IMR-90 (cell line): ENCODE results near the gene TCF12. TPM values are rescaled to one million over a fixed set of nuclear protein-coding genes. Genes with fewer than 3 reads are reported as not detected.

Source experiments
- ATAC-seq: fragments of 200-7000 bp; cut with Tn5 transposase; 2 replicates; pipeline ENCODE4 v1.9.1; 2020; ENCODE audit warnings: low read depth, mild to moderate bottlenecking, moderate library complexity
- BruUV-seq: library from RNA; stranded (reverse); fragments of 400-500 nt; replicated peaks from 2 replicates; lab custom pipeline; 2021; lab: Mats Ljungman, UMichigan
- CTCF ChIA-PET: fragments of 300-600 bp; formaldehyde crosslinking; extraction: SDS; loops from one replicate; lab custom pipeline; 2021; ENCODE audit warnings: antibody characterized with exemption; lab: Yijun Ruan, JAX
- POLR2A ChIA-PET: fragments of 300-600 bp; sonication (Branson Sonifier 250); formaldehyde crosslinking; loops from one replicate; lab custom pipeline; 2022; ENCODE audit warnings: antibody characterized with exemption; ENCODE audit not compliant: unreplicated experiment; lab: Charles Lee
- DNase-seq: peaks from one replicate; pipeline ENCODE4 v3.0.0; 2013
- H2AFZ ChIP-seq: replicated peaks from 2 replicates; pipeline ENCODE3; 2013; ENCODE audit warnings: low read length, mild to moderate bottlenecking; ENCODE audit not compliant: poor library complexity
- H2AK5ac ChIP-seq: 2 replicates; pipeline ENCODE4 v1.6.1; 2013; ENCODE audit warnings: low read depth, low read length, inconsistent platforms
- H2AK9ac ChIP-seq: replicated peaks from 2 replicates; pipeline ENCODE3; 2013; ENCODE audit warnings: mild to moderate bottlenecking, low read depth, low read length, moderate library complexity; ENCODE audit not compliant: poor library complexity
- H2BK120ac ChIP-seq: 2 replicates; pipeline ENCODE4 v1.6.1; 2013; ENCODE audit warnings: low read depth, low read length, inconsistent platforms
- H2BK15ac ChIP-seq: 3 replicates; pipeline ENCODE4 v1.6.1; 2013; ENCODE audit warnings: low read depth, low read length, inconsistent platforms
- H2BK20ac ChIP-seq: 2 replicates; pipeline ENCODE4 v1.6.1; 2013; ENCODE audit warnings: low read depth, mild to moderate bottlenecking, inconsistent platforms, low read length, moderate library complexity
- H2BK5ac ChIP-seq: 2 replicates; pipeline ENCODE4 v1.6.1; 2013; ENCODE audit warnings: mild to moderate bottlenecking, low read depth, low read length, inconsistent platforms; ENCODE audit not compliant: poor library complexity, severe bottlenecking
- H3K14ac ChIP-seq: replicated peaks from 2 replicates; pipeline ENCODE4 v1.6.1; 2013; ENCODE audit warnings: low read depth, low read length, inconsistent platforms
- H3K18ac ChIP-seq: 2 replicates; pipeline ENCODE4 v1.6.1; 2013; ENCODE audit warnings: low read depth, low read length, control low read depth
- H3K23ac ChIP-seq: 2 replicates; pipeline ENCODE4 v1.6.1; 2013; ENCODE audit warnings: low read depth, low read length, inconsistent platforms
- H3K27ac ChIP-seq: 2 replicates; pipeline ENCODE4 v1.5.1; 2013; ENCODE audit warnings: mild to moderate bottlenecking, control low read depth, low read length; ENCODE audit not compliant: insufficient read depth
- H3K27me3 ChIP-seq: 2 replicates; pipeline ENCODE4 v1.6.1; 2013; ENCODE audit warnings: low read length; ENCODE audit not compliant: control insufficient read depth, insufficient read depth
- H3K36me3 ChIP-seq: 2 replicates; pipeline ENCODE4 v1.6.1; 2013; ENCODE audit warnings: low read length, mixed read lengths; ENCODE audit not compliant: control insufficient read depth, insufficient read depth
- H3K4ac ChIP-seq: 2 replicates; pipeline ENCODE4 v1.6.1; 2013; ENCODE audit warnings: low read depth, low read length, inconsistent platforms
- H3K4me1 ChIP-seq: 2 replicates; pipeline ENCODE4 v1.6.1; 2013; ENCODE audit warnings: low read length, mixed read lengths; ENCODE audit not compliant: control insufficient read depth, insufficient read depth
- H3K4me2 ChIP-seq: 2 replicates; pipeline ENCODE4 v1.6.1; 2013; ENCODE audit warnings: low read depth, mild to moderate bottlenecking, control low read depth, low read length, moderate library complexity
- H3K4me3 ChIP-seq: 2 replicates; pipeline ENCODE4 v1.5.1; 2013; ENCODE audit warnings: low read depth, mild to moderate bottlenecking, control low read depth, low read length, moderate library complexity; ENCODE audit not compliant: insufficient read depth
- H3K56ac ChIP-seq: 2 replicates; pipeline ENCODE4 v1.6.1; 2013; ENCODE audit warnings: low read length, inconsistent platforms; ENCODE audit not compliant: insufficient read depth; ENCODE audit errors: extremely low read depth
- H3K79me1 ChIP-seq, 2 experiments: 2 replicates each; pipeline ENCODE4 v1.6.1; 2013; ENCODE audit warnings: low read length in 2 of 2, inconsistent platforms in 1 of 2, low read depth in 1 of 2
- H3K9ac ChIP-seq: 2 replicates; pipeline ENCODE4 v1.6.1; 2013; ENCODE audit warnings: low read depth, low read length, control low read depth
- H3K9me1 ChIP-seq: 2 replicates; pipeline ENCODE4 v1.6.1; 2013; ENCODE audit warnings: low read length, inconsistent platforms; ENCODE audit not compliant: insufficient read depth
- H3K9me3 ChIP-seq: 2 replicates; pipeline ENCODE4 v1.6.1; 2013; ENCODE audit warnings: low read length; ENCODE audit not compliant: control insufficient read depth, insufficient read depth
- H4K20me1 ChIP-seq: 2 replicates; pipeline ENCODE4 v1.6.1; 2013; ENCODE audit warnings: low read length, inconsistent platforms; ENCODE audit not compliant: insufficient read depth
- H4K5ac ChIP-seq: 2 replicates; pipeline ENCODE4 v1.6.1; 2013; ENCODE audit warnings: mild to moderate bottlenecking, low read depth, low read length, control low read depth
- H4K8ac ChIP-seq, 2 experiments: 2 replicates each; pipeline ENCODE4 v1.6.1; 2013; ENCODE audit warnings: low read depth in 2 of 2, low read length in 2 of 2, control low read depth in 1 of 2, inconsistent platforms in 1 of 2
- H4K91ac ChIP-seq: 2 replicates; pipeline ENCODE4 v1.6.1; 2013; ENCODE audit warnings: low read depth, low read length, inconsistent platforms; ENCODE audit not compliant: insufficient read depth
- ELK1 ChIP-seq: fragments of 150-350 bp; IDR thresholded peaks from 2 replicates; pipeline ENCODE4 v1.6.1; 2016; ENCODE audit warnings: low read depth, mild to moderate bottlenecking, low read length, moderate library complexity, borderline replicate concordance
- FOS ChIP-seq: fragments of 150-350 bp; IDR thresholded peaks from 2 replicates; pipeline ENCODE4 v1.6.1; 2016; ENCODE audit warnings: low read depth, low read length
- MAFK ChIP-seq: IDR thresholded peaks from 2 replicates; pipeline ENCODE4 v1.6.1; 2012; ENCODE audit warnings: low read depth, low read length, improper control_type of control experiment
- MAZ ChIP-seq: IDR thresholded peaks from 2 replicates; pipeline ENCODE4 v1.6.1; 2012; ENCODE audit warnings: low read depth, mild to moderate bottlenecking, low read length, improper control_type of control experiment, moderate library complexity, borderline replicate concordance
- RAD21 ChIP-seq: IDR thresholded peaks from 2 replicates; pipeline ENCODE4 v1.6.1; 2012; ENCODE audit warnings: low read length, improper control_type of control experiment
- RFX5 ChIP-seq: IDR thresholded peaks from 2 replicates; pipeline ENCODE4 v1.8.0; 2012; ENCODE audit warnings: low read depth, mild to moderate bottlenecking, low read length, moderate library complexity
- SMC3 ChIP-seq: fragments of 150-350 bp; IDR thresholded peaks from 2 replicates; pipeline ENCODE4 v1.6.1; 2016; ENCODE audit warnings: low read depth, mild to moderate bottlenecking, antibody characterized with exemption, low read length, moderate library complexity
- dilution Hi-C: fragments of 300-500 bp; cut with HindIII; formaldehyde crosslinking; loops from one replicate; pipeline ENCODE4 v1.14.3; 2018; ENCODE audit warnings: low sequenced_read_pairs; ENCODE audit not compliant: unreplicated experiment
- in situ Hi-C: fragments of 300-500 bp; cut with MboI; formaldehyde crosslinking; loops from 3 replicates; pipeline ENCODE4 v1.14.3; 2019; ENCODE audit warnings: low sequenced_read_pairs, inconsistent platforms, mixed read lengths
- intact Hi-C: fragments of 100-400 bp; cut with micrococcal nuclease; formaldehyde crosslinking; loops from 2 replicates; pipeline ENCODE4 v1.10.0; 2022
- polyA plus RNA-seq, 3 experiments: library from polyadenylated mRNA; depleted of rRNA; stranded (reverse); fragments of >200 nt; gene quantifications; 2 replicates each; pipeline ENCODE4 v1.2.3, GENCODE V29; 2012; ENCODE audit warnings: low replicate concordance in 1 of 3
- total RNA-seq: library from RNA; depleted of rRNA; stranded (reverse); fragments of >200 nt; gene quantifications from 2 replicates; pipeline ENCODE4 v1.2.3, GENCODE V29; 2012
- TF ChIP-seq, protein P1 (sequence below): conservative IDR thresholded peaks from 2 replicates; pipeline ENCODE4 v1.5.1; 2012; ENCODE audit warnings: mild to moderate bottlenecking, low read depth, low read length, improper control_type of control experiment

Gene TCF12
- total and polyA plus RNA-seq, 2 of the 4 experiments (the other 2 are of a cell fraction): 79.4 to 160 TPM

GRCh38 chr15:56956538-56956937 is 38.1 kb downstream of the TCF12 start:
- intact Hi-C loops (no loop called here), in situ Hi-C loops (no loop called here), dilution Hi-C loops (no loop called here)
- H3K9ac ChIP-seq: no peak overlapping the region
- no peak overlapping the region for H3K14ac ChIP-seq
- no peak overlapping the region for H4K5ac ChIP-seq
- no peak overlapping the region for H3K4me3 ChIP-seq
- H3K27ac ChIP-seq: no peak overlapping the region
- POLR2A ChIA-PET: no interaction called here
- H3K9me3 ChIP-seq: peaks cover 4% of the 10 kb centered on the region; the same call in 1 of the 2 replicates
- no peak overlapping the region for H3K23ac ChIP-seq
- no peak overlapping the region for H2AK9ac ChIP-seq
- TF ChIP-seq MAFK (no peak), FOS (no peak), SMC3 (no peak), RAD21 (no peak), ELK1 (no peak), RFX5 (no peak), MAZ (no peak)
- TF ChIP-seq, protein P1, sequence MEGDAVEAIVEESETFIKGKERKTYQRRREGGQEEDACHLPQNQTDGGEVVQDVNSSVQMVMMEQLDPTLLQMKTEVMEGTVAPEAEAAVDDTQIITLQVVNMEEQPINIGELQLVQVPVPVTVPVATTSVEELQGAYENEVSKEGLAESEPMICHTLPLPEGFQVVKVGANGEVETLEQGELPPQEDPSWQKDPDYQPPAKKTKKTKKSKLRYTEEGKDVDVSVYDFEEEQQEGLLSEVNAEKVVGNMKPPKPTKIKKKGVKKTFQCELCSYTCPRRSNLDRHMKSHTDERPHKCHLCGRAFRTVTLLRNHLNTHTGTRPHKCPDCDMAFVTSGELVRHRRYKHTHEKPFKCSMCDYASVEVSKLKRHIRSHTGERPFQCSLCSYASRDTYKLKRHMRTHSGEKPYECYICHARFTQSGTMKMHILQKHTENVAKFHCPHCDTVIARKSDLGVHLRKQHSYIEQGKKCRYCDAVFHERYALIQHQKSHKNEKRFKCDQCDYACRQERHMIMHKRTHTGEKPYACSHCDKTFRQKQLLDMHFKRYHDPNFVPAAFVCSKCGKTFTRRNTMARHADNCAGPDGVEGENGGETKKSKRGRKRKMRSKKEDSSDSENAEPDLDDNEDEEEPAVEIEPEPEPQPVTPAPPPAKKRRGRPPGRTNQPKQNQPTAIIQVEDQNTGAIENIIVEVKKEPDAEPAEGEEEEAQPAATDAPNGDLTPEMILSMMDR: no peak
- no peak overlapping the region for H4K8ac ChIP-seq
- DNase-seq: no peak
- H3K4me1 ChIP-seq: peaks cover 7% of the 10 kb centered on the region
- H3K4me2 ChIP-seq: no peak overlapping the region
- CTCF ChIA-PET: no interaction called here
- no peak overlapping the region for H2BK20ac ChIP-seq
- no peaks in the 10 kb centered on the region for H3K36me3 ChIP-seq
- ATAC-seq: no peak
- no peak overlapping the region for H2BK120ac ChIP-seq
- H3K27me3 ChIP-seq: no peaks in the 10 kb centered on the region
- BruUV-seq: no TSS peak
- no peak overlapping the region for H3K56ac ChIP-seq
- H3K9me1 ChIP-seq: no peaks in the 10 kb centered on the region; the same call in 1 of the 2 replicates
- no peak overlapping the region for H2BK15ac ChIP-seq
- H2BK5ac ChIP-seq: no peak overlapping the region
- no peak overlapping the region for H3K4ac ChIP-seq
- no peak overlapping the region for H2AK5ac ChIP-seq
- no peak overlapping the region for H3K18ac ChIP-seq
- H3K79me1 ChIP-seq: peaks cover 11 to 31% of the 10 kb centered on the region in 2 experiments
- peaks cover 31% of the 10 kb centered on the region; the same call in 1 of the 2 replicates for H4K20me1 ChIP-seq
- no peak overlapping the region for H2AFZ ChIP-seq
- H4K91ac ChIP-seq: no peak overlapping the region
